A549 (cell line): ENCODE results near the gene GOT1. TPM values are rescaled to one million over a fixed set of nuclear protein-coding genes. Genes with fewer than 3 reads are reported as not detected.

Experiments used
- ATAC-seq, 2 experiments: fragments of 200-7000 bp in 1 of 2; fragments of >200 bp in 1 of 2; cut with Nextera tagmentation in 1 of 2; cut with Tn5 transposase in 1 of 2; 3 replicates each; pipeline versions ENCODE4 v1.8.0 to v1.9.1; 2018 to 2020; ENCODE audit warnings: mild to moderate bottlenecking in 1 of 2, moderate library complexity in 1 of 2
- CTCF ChIA-PET: fragments of 300-600 bp; sonication (Branson Sonifier 250); formaldehyde crosslinking; extraction: SDS; loops from one replicate; lab custom pipeline; 2021; ENCODE audit warnings: antibody characterized with exemption, inconsistent platforms; lab: Yijun Ruan, JAX
- POLR2A ChIA-PET: fragments of 350-600 bp; formaldehyde crosslinking; extraction: SDS; loops from one replicate; lab custom pipeline; 2021; ENCODE audit warnings: antibody characterized with exemption, inconsistent platforms; lab: Yijun Ruan, JAX
- DNase-seq, 2 experiments: peaks; one replicate each; pipeline versions ENCODE4 v3.0.0 to v3.0.0-alpha.2; 2011 to 2016; ENCODE audit warnings: low read depth in 1 of 2, low spot score in 1 of 2
- FAIRE-seq: peaks from 2 replicates; lab custom pipeline; 2011; peaks lifted over from hg19 to GRCh38; lab: Jason Lieb, UNC
- H3K27ac ChIP-seq, 2 experiments: fragments of >200 bp; sonication (Bioruptor Twin); formaldehyde crosslinking; 3 replicates each; pipeline ENCODE4 v1.5.1; 2016 to 2017
- H3K4me1 ChIP-seq: fragments of >200 bp; sonication (Bioruptor Twin); formaldehyde crosslinking; 3 replicates; pipeline ENCODE4 v1.6.1; 2016
- H3K4me2 ChIP-seq: fragments of >200 bp; sonication (Bioruptor Twin); formaldehyde crosslinking; 3 replicates; pipeline ENCODE4 v1.6.1; 2016
- H3K4me3 ChIP-seq: fragments of >200 bp; sonication (Bioruptor Twin); formaldehyde crosslinking; 3 replicates; pipeline ENCODE4 v1.5.1; 2016
- H3K9me3 ChIP-seq: fragments of >200 bp; sonication (Bioruptor Twin); formaldehyde crosslinking; 3 replicates; pipeline ENCODE4 v1.6.1; 2016
- CEBPB ChIP-seq, 2 experiments: fragments of >200 bp in 1 of 2; sonication (Bioruptor Twin) in 1 of 2; formaldehyde crosslinking in 1 of 2; IDR thresholded peaks; 2 replicates each; pipeline ENCODE4 v1.6.1; 2012 to 2016
- CHD2 ChIP-seq: fragments of 150-350 bp; IDR thresholded peaks from 2 replicates; pipeline ENCODE4 v1.6.1; 2014; ENCODE audit warnings: low read length; ENCODE audit not compliant: partially characterized antibody
- EHF ChIP-seq: fragments of 250-450 bp; sonication (Bioruptor Pico); IDR thresholded peaks from 2 replicates; pipeline ENCODE4 v1.5.0; 2020; ENCODE audit warnings: mild to moderate bottlenecking
- EHMT2 ChIP-seq: fragments of 200-600 bp; sonication (generic); IDR thresholded peaks from 2 replicates; pipeline ENCODE4 v1.6.1; 2016; ENCODE audit warnings: antibody characterized with exemption, low read depth, mild to moderate bottlenecking, moderate library complexity
- FOSL2 ChIP-seq, 2 experiments: fragments of 450-650 bp in 1 of 2; fragments of >200 bp in 1 of 2; sonication (Bioruptor Twin) in 1 of 2; formaldehyde crosslinking; IDR thresholded peaks; 2 replicates each; pipeline versions ENCODE4 v1.5.0 to v1.6.1; 2016 to 2020; ENCODE audit warnings: mild to moderate bottlenecking in 1 of 2, moderate library complexity in 1 of 2
- FOXS1 ChIP-seq: fragments of 250-450 bp; sonication (Bioruptor Pico); IDR thresholded peaks from 2 replicates; pipeline ENCODE4 v1.5.0; 2020; ENCODE audit warnings: mild to moderate bottlenecking, moderate library complexity
- GATA3 ChIP-seq: IDR thresholded peaks from 2 replicates; pipeline ENCODE4 v1.6.1; 2012; ENCODE audit warnings: borderline replicate concordance
- HEYL ChIP-seq: fragments of 250-450 bp; sonication (Bioruptor Pico); IDR thresholded peaks from 2 replicates; pipeline ENCODE4 v1.8.0; 2021; ENCODE audit warnings: mild to moderate bottlenecking, moderate library complexity
- HOXB5 ChIP-seq: fragments of 250-450 bp; sonication (Bioruptor Pico); IDR thresholded peaks from 2 replicates; pipeline ENCODE4 v1.5.0; 2020; ENCODE audit warnings: mild to moderate bottlenecking, moderate library complexity
- JUN ChIP-seq, 2 experiments: fragments of >200 bp; sonication (Bioruptor Twin); formaldehyde crosslinking; IDR thresholded peaks; 2 replicates in 1 of 2; 3 replicates in 1 of 2; pipeline ENCODE4 v1.6.1; 2016 to 2017
- JUNB ChIP-seq: fragments of >200 bp; sonication (Bioruptor Twin); formaldehyde crosslinking; IDR thresholded peaks from 2 replicates; pipeline ENCODE4 v1.6.1; 2016
- MAFK ChIP-seq: fragments of 450-650 bp; IDR thresholded peaks from 2 replicates; pipeline ENCODE4 v1.6.1; 2014; ENCODE audit not compliant: partially characterized antibody
- MAZ ChIP-seq: fragments of 150-350 bp; IDR thresholded peaks from 2 replicates; pipeline ENCODE4 v1.6.1; 2014; ENCODE audit warnings: antibody characterized with exemption, low read depth, low read length, borderline replicate concordance
- NFE2L2 ChIP-seq: fragments of 150-350 bp; conservative IDR thresholded peaks from 2 replicates; pipeline ENCODE4 v1.6.1; 2014; ENCODE audit warnings: low read length
- NPAS2 ChIP-seq: fragments of 250-450 bp; sonication (Bioruptor Pico); IDR thresholded peaks from 2 replicates; pipeline ENCODE4 v1.8.0; 2022; ENCODE audit warnings: mild to moderate bottlenecking, moderate library complexity, borderline replicate concordance
- PHF8 ChIP-seq: fragments of 200-600 bp; sonication (generic); IDR thresholded peaks from 2 replicates; pipeline ENCODE4 v1.6.1; 2016; ENCODE audit warnings: low read depth, mild to moderate bottlenecking, antibody characterized with exemption, moderate library complexity, borderline replicate concordance
- RARB ChIP-seq: fragments of 250-450 bp; sonication (Bioruptor Pico); IDR thresholded peaks from 2 replicates; pipeline ENCODE4 v1.8.0; 2021; ENCODE audit warnings: mild to moderate bottlenecking, moderate library complexity
- RCOR1 ChIP-seq: fragments of 150-350 bp; IDR thresholded peaks from 2 replicates; pipeline ENCODE4 v1.6.1; 2014; ENCODE audit warnings: antibody characterized with exemption, low read length, low read depth
- RNF2 ChIP-seq: fragments of 200-600 bp; sonication (generic); IDR thresholded peaks from 2 replicates; pipeline ENCODE4 v1.6.1; 2016; ENCODE audit warnings: low read depth, mild to moderate bottlenecking, antibody characterized with exemption, moderate library complexity, borderline replicate concordance
- TFCP2L1 ChIP-seq: fragments of 250-450 bp; sonication (Bioruptor Pico); IDR thresholded peaks from 2 replicates; pipeline ENCODE4 v1.5.0; 2021; ENCODE audit warnings: mild to moderate bottlenecking
- TP53 ChIP-seq: fragments of 250-450 bp; sonication (Bioruptor Pico); IDR thresholded peaks from 2 replicates; pipeline ENCODE4 v1.5.0; 2021; ENCODE audit warnings: mild to moderate bottlenecking, moderate library complexity
- ZSCAN20 ChIP-seq: fragments of 250-450 bp; sonication (Bioruptor Pico); IDR thresholded peaks from 2 replicates; pipeline ENCODE4 v1.8.0; 2022; ENCODE audit warnings: mild to moderate bottlenecking, moderate library complexity
- WGBS: methylation state at CpG from one replicate; pipeline ENCODE4 v1.1.6; 2017; ENCODE audit errors: missing lambda C conversion rate; 5-methylcytosine and 5-hydroxymethylcytosine counted together
- polyA plus RNA-seq, 4 experiments: library from polyadenylated mRNA; depleted of rRNA in 3 of 4; stranded (reverse); fragments of >200 nt; fragmentation: RNase III in 1 of 4; extraction: RNeasy Plus Mini Kit Qiagen cat#74134 plus additional on column Dnase treatment in 1 of 4; gene quantifications; 2 replicates in 3 of 4; 3 replicates in 1 of 4; pipeline ENCODE4 v1.2.3, GENCODE V29; 2011 to 2017
- TF ChIP-seq, protein P1 (sequence below): fragments of >200 bp; sonication (Bioruptor Twin); formaldehyde crosslinking; IDR thresholded peaks from 3 replicates; pipeline ENCODE4 v1.6.1; 2016
- TF ChIP-seq, protein P2 (sequence below): fragments of 250-450 bp; sonication (Bioruptor Pico); IDR thresholded peaks from 2 replicates; pipeline ENCODE4 v1.5.0; 2021; ENCODE audit warnings: mild to moderate bottlenecking, moderate library complexity, borderline replicate concordance
- TF ChIP-seq, protein P3 (sequence below): IDR thresholded peaks from 2 replicates; pipeline ENCODE4 v1.6.1; 2012; ENCODE audit warnings: low read depth, borderline replicate concordance
- TF ChIP-seq, protein P4 (sequence below): fragments of >200 bp; sonication (Bioruptor Twin); formaldehyde crosslinking; IDR thresholded peaks from 2 replicates; pipeline ENCODE4 v1.6.1; 2016
- TF ChIP-seq, protein P5 (sequence below): fragments of 250-450 bp; sonication (Bioruptor Pico); IDR thresholded peaks from 2 replicates; pipeline ENCODE4 v1.5.0; 2020; ENCODE audit warnings: low read depth, mild to moderate bottlenecking, moderate library complexity
- TF ChIP-seq, protein P6 (sequence below): fragments of >200 bp; sonication (Bioruptor Twin); formaldehyde crosslinking; IDR thresholded peaks from 3 replicates; pipeline ENCODE4 v1.5.1; 2016

Gene GOT1
- polyA plus RNA-seq, 2 of the 4 experiments (the other 2 are of a cell fraction), result 31.1 to 34.9 TPM

DNA sequence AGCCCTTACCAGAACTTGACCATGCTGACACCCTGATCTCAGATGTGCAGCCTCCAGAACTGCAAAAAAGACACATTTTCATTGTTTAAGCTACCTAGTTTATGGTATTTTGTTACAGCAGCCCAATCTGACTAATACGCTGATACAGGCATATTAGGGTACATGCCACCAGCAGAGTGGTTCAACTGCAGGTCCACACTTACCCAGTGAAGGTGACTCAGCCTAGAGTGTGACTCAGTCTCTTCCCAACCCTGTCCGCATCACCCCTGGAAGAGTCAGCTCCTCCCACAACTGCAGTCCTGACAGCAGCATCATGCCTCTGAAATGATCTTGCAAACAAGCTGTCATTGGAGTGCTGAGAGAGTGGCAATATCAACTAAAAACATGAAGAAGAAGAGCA lies 30.8 kb upstream of the GOT1 start:
- ATAC-seq (peak; percentile 74 to 76), DNase-seq (peak in 1 of 2 experiments; percentile 23), FAIRE-seq (no peak)
- ChIA-PET CTCF (interaction anchor here (1.1 to 1.8 kb wide), 2 partner anchors 98 to 150 kb away, joined by 3 to 5 read pairs; no protein-coding TSS in a partner anchor), POLR2A (no interaction called here)
- Histone ChIP-seq H3K27ac (no peak overlapping the region), H3K4me2 (no peak overlapping the region), H3K4me3 (no peak overlapping the region), H3K4me1 (peaks cover 1% of the 10 kb centered on the region; the same call in 1 of the 3 replicates), H3K9me3 (no peaks in the 10 kb centered on the region)
- TF ChIP-seq EHMT2 (no peak), CHD2 (no peak), JUNB (no peak), MAFK (peak; percentile 74), MAZ (no peak), TFCP2L1 (no peak), FOSL2 (IDR thresholded peaks at IDR 0.05) (no peak), FOSL2 (CRISPR knock-in tag; IDR thresholded peaks at IDR 0.05) (peak; percentile 19; the same call in 1 of the 2 replicates), RCOR1 (no peak), CEBPB (IDR thresholded peaks at IDR 0.05) (no peak), HEYL (no peak), TP53 (CRISPR knock-in tag) (no peak), PHF8 (no peak), RNF2 (no peak), HOXB5 (no peak)
- TF ChIP-seq, protein P1, sequence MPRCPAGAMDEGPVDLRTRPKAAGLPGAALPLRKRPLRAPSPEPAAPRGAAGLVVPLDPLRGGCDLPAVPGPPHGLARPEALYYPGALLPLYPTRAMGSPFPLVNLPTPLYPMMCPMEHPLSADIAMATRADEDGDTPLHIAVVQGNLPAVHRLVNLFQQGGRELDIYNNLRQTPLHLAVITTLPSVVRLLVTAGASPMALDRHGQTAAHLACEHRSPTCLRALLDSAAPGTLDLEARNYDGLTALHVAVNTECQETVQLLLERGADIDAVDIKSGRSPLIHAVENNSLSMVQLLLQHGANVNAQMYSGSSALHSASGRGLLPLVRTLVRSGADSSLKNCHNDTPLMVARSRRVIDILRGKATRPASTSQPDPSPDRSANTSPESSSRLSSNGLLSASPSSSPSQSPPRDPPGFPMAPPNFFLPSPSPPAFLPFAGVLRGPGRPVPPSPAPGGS, result no peak
- TF ChIP-seq, protein P2, sequence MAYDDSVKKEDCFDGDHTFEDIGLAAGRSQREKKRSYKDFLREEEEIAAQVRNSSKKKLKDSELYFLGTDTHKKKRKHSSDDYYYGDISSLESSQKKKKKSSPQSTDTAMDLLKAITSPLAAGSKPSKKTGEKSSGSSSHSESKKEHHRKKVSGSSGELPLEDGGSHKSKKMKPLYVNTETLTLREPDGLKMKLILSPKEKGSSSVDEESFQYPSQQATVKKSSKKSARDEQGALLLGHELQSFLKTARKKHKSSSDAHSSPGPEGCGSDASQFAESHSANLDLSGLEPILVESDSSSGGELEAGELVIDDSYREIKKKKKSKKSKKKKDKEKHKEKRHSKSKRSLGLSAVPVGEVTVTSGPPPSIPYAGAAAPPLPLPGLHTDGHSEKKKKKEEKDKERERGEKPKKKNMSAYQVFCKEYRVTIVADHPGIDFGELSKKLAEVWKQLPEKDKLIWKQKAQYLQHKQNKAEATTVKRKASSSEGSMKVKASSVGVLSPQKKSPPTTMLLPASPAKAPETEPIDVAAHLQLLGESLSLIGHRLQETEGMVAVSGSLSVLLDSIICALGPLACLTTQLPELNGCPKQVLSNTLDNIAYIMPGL, result no peak
- TF ChIP-seq, protein P3, sequence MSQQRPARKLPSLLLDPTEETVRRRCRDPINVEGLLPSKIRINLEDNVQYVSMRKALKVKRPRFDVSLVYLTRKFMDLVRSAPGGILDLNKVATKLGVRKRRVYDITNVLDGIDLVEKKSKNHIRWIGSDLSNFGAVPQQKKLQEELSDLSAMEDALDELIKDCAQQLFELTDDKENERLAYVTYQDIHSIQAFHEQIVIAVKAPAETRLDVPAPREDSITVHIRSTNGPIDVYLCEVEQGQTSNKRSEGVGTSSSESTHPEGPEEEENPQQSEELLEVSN, result no peak
- TF ChIP-seq, protein P4, sequence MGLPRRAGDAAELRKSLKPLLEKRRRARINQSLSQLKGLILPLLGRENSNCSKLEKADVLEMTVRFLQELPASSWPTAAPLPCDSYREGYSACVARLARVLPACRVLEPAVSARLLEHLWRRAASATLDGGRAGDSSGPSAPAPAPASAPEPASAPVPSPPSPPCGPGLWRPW, result no peak
- WGBS, result 20% methylated on average over 2 of the region's 2 CpGs

DNA sequence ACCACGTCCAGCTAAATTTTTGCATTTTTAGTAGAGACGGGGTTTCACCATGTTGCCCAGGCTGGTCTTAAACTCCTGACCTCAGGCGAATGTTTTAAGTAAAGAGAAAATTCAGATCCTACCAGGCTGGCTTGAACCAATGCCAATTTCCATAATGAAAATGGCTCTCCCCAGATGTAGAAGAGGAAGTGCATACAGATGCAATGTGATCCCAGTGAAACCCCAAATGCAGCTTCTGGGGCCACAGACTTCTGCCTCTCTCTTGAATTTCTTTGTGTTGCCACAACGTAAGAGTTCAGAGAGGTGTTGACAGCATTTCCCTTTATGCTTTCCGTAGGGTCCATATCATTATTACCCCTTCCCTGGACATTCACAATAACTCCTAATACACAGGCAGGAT lies 29.6 kb upstream of the GOT1 start:
- CTCF ChIA-PET, result interaction anchor here (3.2 kb wide), 1 partner anchor 24 kb away, joined by 11 read pairs; no protein-coding TSS in a partner anchor
- Histone ChIP-seq H3K27ac (no peak overlapping the region), H3K4me2 (no peak overlapping the region), H3K9me3 (no peaks in the 10 kb centered on the region), H3K4me3 (no peak overlapping the region), H3K4me1 (no peaks in the 10 kb centered on the region)
- DNase-seq (no peak), ATAC-seq (no peak), FAIRE-seq (no peak)
- TF ChIP-seq, protein P5, sequence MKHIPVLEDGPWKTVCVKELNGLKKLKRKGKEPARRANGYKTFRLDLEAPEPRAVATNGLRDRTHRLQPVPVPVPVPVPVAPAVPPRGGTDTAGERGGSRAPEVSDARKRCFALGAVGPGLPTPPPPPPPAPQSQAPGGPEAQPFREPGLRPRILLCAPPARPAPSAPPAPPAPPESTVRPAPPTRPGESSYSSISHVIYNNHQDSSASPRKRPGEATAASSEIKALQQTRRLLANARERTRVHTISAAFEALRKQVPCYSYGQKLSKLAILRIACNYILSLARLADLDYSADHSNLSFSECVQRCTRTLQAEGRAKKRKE, result no peak
- TF ChIP-seq EHF (CRISPR knock-in tag) (no peak), ZSCAN20 (CRISPR knock-in tag) (no peak), GATA3 (no peak), NPAS2 (CRISPR knock-in tag) (no peak), TP53 (CRISPR knock-in tag) (no peak), RARB (CRISPR knock-in tag) (no peak), NFE2L2 (no peak), MAFK (no peak), FOXS1 (no peak), JUN (IDR thresholded peaks at IDR 0.05) (no peak)
- TF ChIP-seq, protein P4, result no peak
- TF ChIP-seq, protein P6, sequence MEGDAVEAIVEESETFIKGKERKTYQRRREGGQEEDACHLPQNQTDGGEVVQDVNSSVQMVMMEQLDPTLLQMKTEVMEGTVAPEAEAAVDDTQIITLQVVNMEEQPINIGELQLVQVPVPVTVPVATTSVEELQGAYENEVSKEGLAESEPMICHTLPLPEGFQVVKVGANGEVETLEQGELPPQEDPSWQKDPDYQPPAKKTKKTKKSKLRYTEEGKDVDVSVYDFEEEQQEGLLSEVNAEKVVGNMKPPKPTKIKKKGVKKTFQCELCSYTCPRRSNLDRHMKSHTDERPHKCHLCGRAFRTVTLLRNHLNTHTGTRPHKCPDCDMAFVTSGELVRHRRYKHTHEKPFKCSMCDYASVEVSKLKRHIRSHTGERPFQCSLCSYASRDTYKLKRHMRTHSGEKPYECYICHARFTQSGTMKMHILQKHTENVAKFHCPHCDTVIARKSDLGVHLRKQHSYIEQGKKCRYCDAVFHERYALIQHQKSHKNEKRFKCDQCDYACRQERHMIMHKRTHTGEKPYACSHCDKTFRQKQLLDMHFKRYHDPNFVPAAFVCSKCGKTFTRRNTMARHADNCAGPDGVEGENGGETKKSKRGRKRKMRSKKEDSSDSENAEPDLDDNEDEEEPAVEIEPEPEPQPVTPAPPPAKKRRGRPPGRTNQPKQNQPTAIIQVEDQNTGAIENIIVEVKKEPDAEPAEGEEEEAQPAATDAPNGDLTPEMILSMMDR, result no peak
- WGBS, result 53% methylated on average over 5 of the region's 5 CpGs
- POLR2A ChIA-PET, result no interaction called here
